ENCODE measurements around the gene OSTM1. TPM values are rescaled to one million over a fixed set of nuclear protein-coding genes. Genes with fewer than 3 reads are reported as not detected.

Gene OSTM1
- total and polyA plus RNA-seq, 12 donors: 17.3 to 57.9 (median 37.1) TPM

GRCh38 chr6:108105571-108105970, 31.0 kb upstream of the OSTM1 start:
- Histone ChIP-seq H3K36me3 (no peaks in the 10 kb centered on the region), H3K27ac (no peak overlapping the region), H3K27me3 (peaks cover 0 to 34% (median 13%) of the 10 kb centered on the region in 7 donors), H3K4me3 (no peak overlapping the region), H3K4me1 (no peaks in the 10 kb centered on the region), H3K9me3 (no peaks in the 10 kb centered on the region)
- ATAC-seq (no peak), DNase-seq (no peak)
- intact Hi-C loops (cut with DNase I): no loop called here
- TF ChIP-seq CTCF (IDR thresholded peaks at IDR 0.05): no peak
- 93% methylated on average over 1 of the region's 1 CpG for WGBS, 2 donors

- Histone ChIP-seq H3K27ac (no peak overlapping the region), H3K9me3 (no peaks in the 10 kb centered on the region), H3K4me1 (no peaks in the 10 kb centered on the region), H3K36me3 (no peaks in the 10 kb centered on the region), H3K27me3 (peaks cover 0 to 34% (median 0%) of the 10 kb centered on the region in 7 donors), H3K4me3 (no peak overlapping the region)
- ATAC-seq: no peak
- 64 to 65% methylated on average over 3 of the region's 3 CpGs for WGBS, 2 donors
- no peak for TF ChIP-seq CTCF (IDR thresholded peaks at IDR 0.05)
- DNase-seq: no peak
- intact Hi-C loops (cut with DNase I): no loop called here
Measured at GRCh38 chr6:108102965-108103364, 28.4 kb upstream of the OSTM1 start.

GRCh38 chr6:108100003-108100402, 25.5 kb upstream of the OSTM1 start:
- no peak overlapping the region for H3K27ac ChIP-seq
- no peaks in the 10 kb centered on the region for H3K36me3 ChIP-seq
- TF ChIP-seq CTCF (IDR thresholded peaks at IDR 0.05): no peak
- ATAC-seq (no peak), DNase-seq (no peak)
- no peaks in the 10 kb centered on the region for H3K4me1 ChIP-seq
- WGBS, 2 donors: 86 to 89% methylated on average over 2 of the region's 2 CpGs
- intact Hi-C loops (cut with DNase I): no loop called here
- no peaks in the 10 kb centered on the region for H3K9me3 ChIP-seq
- H3K4me3 ChIP-seq: no peak overlapping the region
- H3K27me3 ChIP-seq: peaks cover 0 to 43% (median 4%) of the 10 kb centered on the region in 7 donors

GRCh38 chr6:108097882-108098281, 23.3 kb upstream of the OSTM1 start:
- no peak for DNase-seq
- intact Hi-C loops (cut with DNase I): no loop called here
- no peaks in the 10 kb centered on the region for H3K9me3 ChIP-seq
- no peak for ATAC-seq
- H3K4me3 ChIP-seq: no peak overlapping the region
- H3K4me1 ChIP-seq: no peaks in the 10 kb centered on the region
- peaks cover 0 to 53% (median 9%) of the 10 kb centered on the region in 7 donors for H3K27me3 ChIP-seq
- no peak overlapping the region for H3K27ac ChIP-seq
- no peak for TF ChIP-seq CTCF (IDR thresholded peaks at IDR 0.05)
- 87 to 88% methylated on average over 1 of the region's 1 CpG for WGBS, 2 donors
- no peaks in the 10 kb centered on the region for H3K36me3 ChIP-seq
